Transverse colon (tissue), 4 donors: ENCODE results near the gene GTF3C4. TPM values are rescaled to one million over a fixed set of nuclear protein-coding genes. Genes with fewer than 3 reads are reported as not detected.
A peak's percentile ranks its signal among the peaks of the same experiment; 100 is the strongest.

Experiments used
- DNase-seq: peaks from one replicate; pipeline ENCODE4 v3.0.0-alpha.2; 2019
- H3K27ac ChIP-seq, 4 donors: fragments of 200-600 bp; sonication (generic); 2 replicates each; pipeline ENCODE4 v1.5.1; 2016 to 2018; ENCODE audit warnings: inconsistent platforms in 4 of 4
- H3K27me3 ChIP-seq: fragments of 200-600 bp; sonication (generic); 2 replicates; pipeline ENCODE4 v1.5.1; 2017; ENCODE audit warnings: inconsistent platforms
- H3K36me3 ChIP-seq, 4 donors: fragments of 200-600 bp; sonication (generic); 2 replicates each; pipeline ENCODE4 v1.5.1; 2017 to 2019; ENCODE audit warnings: inconsistent platforms in 4 of 4
- H3K4me1 ChIP-seq, 4 donors: fragments of 200-600 bp; sonication (generic); 2 replicates each; pipeline ENCODE4 v1.5.1; 2017 to 2020; ENCODE audit warnings: inconsistent platforms in 4 of 4
- H3K4me3 ChIP-seq, 4 donors: fragments of 200-600 bp; sonication (generic); 1 replicate in 1 of 4; 2 replicates in 3 of 4; pipeline versions ENCODE4 v1.5.1 to v1.6.1; 2017 to 2019; ENCODE audit warnings: inconsistent platforms in 4 of 4
- H3K9me3 ChIP-seq, 2 donors: fragments of 200-600 bp; sonication (generic); 2 replicates each; pipeline ENCODE4 v1.5.1; 2017 to 2019; ENCODE audit warnings: inconsistent platforms in 2 of 2
- EP300 ChIP-seq: sonication (generic); formaldehyde crosslinking; IDR thresholded peaks from one replicate; pipeline ENCODE4 v1.6.1; 2017; ENCODE audit warnings: antibody characterized with exemption, low read depth
- POLR2A ChIP-seq: fragments of 450-650 bp; IDR thresholded peaks from one replicate; pipeline ENCODE4 v1.6.1; 2016; ENCODE audit warnings: antibody characterized with exemption, mild to moderate bottlenecking, moderate library complexity
- POLR2AphosphoS5 ChIP-seq, 3 donors: sonication (generic); formaldehyde crosslinking; IDR thresholded peaks; one replicate each; pipeline ENCODE4 v1.6.1; 2016; ENCODE audit warnings: antibody characterized with exemption in 3 of 3
- WGBS, 2 donors: methylation state at CpG; one replicate each; pipeline ENCODE4 v1.1.5; 2018; ENCODE audit warnings: low coverage in 1 of 2; 5-methylcytosine and 5-hydroxymethylcytosine counted together
- in situ Hi-C, 4 donors: fragments of 200-750 bp; cut with MboI; loops; one replicate each; pipeline versions ENCODE4 v1.15.0 to v1.15.1; 2017; ENCODE audit warnings: low sequenced_read_pairs in 3 of 4, low pct_ligation_motif_present in 1 of 4, low pct_unique_long_range_greater_than_20kb in 1 of 4
- intact Hi-C: fragments of 100-400 bp; cut with DNase I; formaldehyde crosslinking; loops from one replicate; pipeline ENCODE4 v1.15.1; 2023; ENCODE audit warnings: low total_unique reads
- total RNA-seq, 4 donors: library from RNA; depleted of rRNA; stranded (reverse); fragments of >200 nt; gene quantifications; one replicate each; pipeline ENCODE4 v1.1.0, GENCODE V29; 2016
- TF ChIP-seq, protein P1 (sequence below), 5 experiments: fragments of 200-600 bp in 3 of 5; fragments of 450-650 bp in 2 of 5; sonication (generic) in 3 of 5; IDR thresholded peaks; 1 replicate in 2 of 5; 2 replicates in 3 of 5; pipeline ENCODE4 v1.5.1; 2016 to 2017; ENCODE audit warnings: antibody characterized with exemption in 5 of 5, inconsistent platforms in 3 of 5, mild to moderate bottlenecking in 2 of 5, moderate library complexity in 1 of 5

Gene GTF3C4
- total RNA-seq, 4 donors from 2014 or later: 4.0 to 12.3 (median 8.8) TPM

DNA sequence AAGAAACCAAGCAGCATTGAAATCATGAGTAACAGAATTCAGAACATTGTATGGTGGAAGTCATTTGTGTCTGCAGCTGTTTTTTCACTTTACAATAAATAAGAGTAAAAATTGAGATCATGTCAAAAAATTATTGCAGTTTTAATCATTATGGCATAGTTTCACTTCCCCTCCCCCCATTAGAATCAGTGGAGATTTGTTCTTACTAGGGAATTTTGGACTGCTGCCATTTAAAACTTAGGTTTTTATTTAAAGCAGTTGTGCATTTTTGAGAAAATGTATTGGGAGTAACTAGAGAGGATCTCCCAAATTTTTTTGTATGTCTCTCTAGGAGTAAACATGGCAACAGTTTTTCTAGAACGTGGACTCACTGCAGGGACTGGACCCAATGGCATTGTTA lies 20.4 kb downstream of the GTF3C4 start:
- in situ Hi-C loops (no loop called here), intact Hi-C loops (loop anchor here (2.0 kb wide), 1 partner anchor 74 kb away; no protein-coding TSS in a partner anchor)
- H3K4me3 ChIP-seq: no peak overlapping the region
- 79 to 88% methylated on average over 1 of the region's 1 CpG for WGBS, 2 donors
- H3K9me3 ChIP-seq: no peaks in the 10 kb centered on the region
- TF ChIP-seq POLR2AphosphoS5 (IDR thresholded peaks at IDR 0.05): no peak
- TF ChIP-seq, protein P1, sequence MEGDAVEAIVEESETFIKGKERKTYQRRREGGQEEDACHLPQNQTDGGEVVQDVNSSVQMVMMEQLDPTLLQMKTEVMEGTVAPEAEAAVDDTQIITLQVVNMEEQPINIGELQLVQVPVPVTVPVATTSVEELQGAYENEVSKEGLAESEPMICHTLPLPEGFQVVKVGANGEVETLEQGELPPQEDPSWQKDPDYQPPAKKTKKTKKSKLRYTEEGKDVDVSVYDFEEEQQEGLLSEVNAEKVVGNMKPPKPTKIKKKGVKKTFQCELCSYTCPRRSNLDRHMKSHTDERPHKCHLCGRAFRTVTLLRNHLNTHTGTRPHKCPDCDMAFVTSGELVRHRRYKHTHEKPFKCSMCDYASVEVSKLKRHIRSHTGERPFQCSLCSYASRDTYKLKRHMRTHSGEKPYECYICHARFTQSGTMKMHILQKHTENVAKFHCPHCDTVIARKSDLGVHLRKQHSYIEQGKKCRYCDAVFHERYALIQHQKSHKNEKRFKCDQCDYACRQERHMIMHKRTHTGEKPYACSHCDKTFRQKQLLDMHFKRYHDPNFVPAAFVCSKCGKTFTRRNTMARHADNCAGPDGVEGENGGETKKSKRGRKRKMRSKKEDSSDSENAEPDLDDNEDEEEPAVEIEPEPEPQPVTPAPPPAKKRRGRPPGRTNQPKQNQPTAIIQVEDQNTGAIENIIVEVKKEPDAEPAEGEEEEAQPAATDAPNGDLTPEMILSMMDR (IDR thresholded peaks at IDR 0.05): no peak
- H3K27me3 ChIP-seq: no peaks in the 10 kb centered on the region
- H3K4me1 ChIP-seq: no peaks in the 10 kb centered on the region
- no peak overlapping the region for H3K27ac ChIP-seq
- DNase-seq: no peak
- H3K36me3 ChIP-seq: peaks cover 0 to 34% (median 11%) of the 10 kb centered on the region in 4 donors

GRCh38 chr9:132694144-132694543 lies 23.9 kb downstream of the GTF3C4 start:
- DNase-seq: no peak
- 14 to 30% methylated on average over 1 to 2 of the region's 2 CpGs for WGBS, 2 donors
- no peak overlapping the region for H3K27ac ChIP-seq
- in situ Hi-C loops: no loop called here
- intact Hi-C loops: no loop called here
- TF ChIP-seq, protein P1 (IDR thresholded peaks at IDR 0.05): peak in 3 of 5 experiments; percentile 15 to 26 (median 17)
- TF ChIP-seq POLR2A: no peak
- H3K36me3 ChIP-seq: peaks cover 0 to 9% (median 2%) of the 10 kb centered on the region in 4 donors
- H3K4me3 ChIP-seq: no peak overlapping the region
- H3K4me1 ChIP-seq: no peaks in the 10 kb centered on the region
- H3K9me3 ChIP-seq: peaks cover 15 to 16% of the 10 kb centered on the region in 2 donors
- H3K27me3 ChIP-seq: no peaks in the 10 kb centered on the region

GRCh38 chr9:132697230-132697629 lies 27.0 kb downstream of the GTF3C4 start:
- intact Hi-C loops (no loop called here), in situ Hi-C loops (no loop called here)
- H3K36me3 ChIP-seq: no peaks in the 10 kb centered on the region
- H3K4me3 ChIP-seq: no peak overlapping the region
- DNase-seq: no peak
- no peak overlapping the region for H3K27ac ChIP-seq
- peaks cover 15 to 16% of the 10 kb centered on the region in 2 donors for H3K9me3 ChIP-seq
- no peaks in the 10 kb centered on the region for H3K4me1 ChIP-seq
- H3K27me3 ChIP-seq: no peaks in the 10 kb centered on the region
- TF ChIP-seq, protein P1 (IDR thresholded peaks at IDR 0.05): no peak
- TF ChIP-seq EP300: no peak
- no peak for TF ChIP-seq POLR2AphosphoS5 (IDR thresholded peaks at IDR 0.05)
- TF ChIP-seq POLR2A: no peak

DNA sequence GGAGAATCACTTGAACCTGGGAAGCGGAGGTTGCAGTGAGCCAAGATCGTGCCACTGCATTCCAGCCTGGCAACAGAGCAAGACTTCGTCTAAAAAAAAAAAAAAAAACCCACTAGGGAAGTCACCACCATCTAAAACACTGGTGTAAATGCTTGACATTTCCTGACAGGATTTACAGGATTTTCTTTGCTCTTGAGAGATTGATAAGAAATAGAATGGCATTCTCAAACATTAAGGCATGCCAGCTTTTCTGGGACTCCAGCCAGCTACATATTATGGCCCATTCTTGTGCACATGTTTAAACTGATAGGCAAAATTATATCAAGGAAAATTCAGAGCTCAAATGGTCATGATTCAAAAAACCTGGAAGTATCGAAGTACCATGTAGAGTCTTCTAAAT lies 28.7 kb downstream of the GTF3C4 start:
- H3K27ac ChIP-seq: no peak overlapping the region
- TF ChIP-seq POLR2AphosphoS5 (IDR thresholded peaks at IDR 0.05) (no peak), POLR2A (no peak), EP300 (no peak)
- TF ChIP-seq, protein P1 (IDR thresholded peaks at IDR 0.05): no peak
- no peaks in the 10 kb centered on the region for H3K27me3 ChIP-seq
- H3K4me1 ChIP-seq: peaks cover 0 to 6% (median 0%) of the 10 kb centered on the region in 4 donors
- H3K4me3 ChIP-seq: no peak overlapping the region
- H3K36me3 ChIP-seq: no peaks in the 10 kb centered on the region
- intact Hi-C loops (no loop called here), in situ Hi-C loops (no loop called here)
- WGBS, 2 donors: 40 to 42% methylated on average over 4 of the region's 4 CpGs
- peaks cover 15 to 16% of the 10 kb centered on the region in 2 donors for H3K9me3 ChIP-seq
- peak; percentile 48 for DNase-seq
